Testis (tissue), 5 donors: ENCODE results near the gene IFITM2. TPM values are rescaled to one million over a fixed set of nuclear protein-coding genes. Genes with fewer than 3 reads are reported as not detected.
"Not testable (repeated sequence)": the region's sequence is repeated elsewhere in the genome, so short reads cannot be mapped to it uniquely, and the experiment has no call there.

Experiments used
- DNase-seq: peaks from one replicate; pipeline ENCODE4 v3.0.0-alpha.2; 2019
- H3K27ac ChIP-seq, 2 donors: fragments of 200-600 bp; sonication (generic); one replicate each; pipeline ENCODE4 v1.5.1; 2019
- H3K27me3 ChIP-seq: fragments of 200-600 bp; sonication (generic); one replicate; pipeline ENCODE4 v1.5.1; 2019
- H3K36me3 ChIP-seq: fragments of 200-600 bp; sonication (generic); one replicate; pipeline ENCODE4 v1.5.1; 2017; ENCODE audit warnings: low read depth; ENCODE audit errors: missing control alignments
- H3K4me1 ChIP-seq: fragments of 200-600 bp; sonication (generic); one replicate; pipeline ENCODE4 v1.5.1; 2019
- H3K4me3 ChIP-seq, 2 donors: fragments of 200-600 bp; sonication (generic); one replicate each; pipeline ENCODE4 v1.5.1; 2017 to 2019
- H3K9me3 ChIP-seq: fragments of 200-600 bp; sonication (generic); one replicate; pipeline ENCODE4 v1.5.1; 2017
- CTCF ChIP-seq, 3 experiments: fragments of 450-650 bp in 2 of 3; fragments of 200-600 bp in 1 of 3; sonication (generic) in 1 of 3; IDR thresholded peaks; one replicate each; pipeline ENCODE4 v1.5.1; 2016 to 2019; ENCODE audit warnings: antibody characterized with exemption in 3 of 3, mild to moderate bottlenecking in 2 of 3, moderate library complexity in 1 of 3
- POLR2A ChIP-seq: fragments of 450-650 bp; IDR thresholded peaks from one replicate; pipeline ENCODE4 v1.6.1; 2017; ENCODE audit warnings: antibody characterized with exemption, mild to moderate bottlenecking, moderate library complexity
- WGBS, 2 donors: methylation state at CpG; one replicate each; pipeline ENCODE4 v1.1.5; 2018; 5-methylcytosine and 5-hydroxymethylcytosine counted together
- intact Hi-C: fragments of 100-400 bp; cut with DNase I; formaldehyde crosslinking; loops from one replicate; pipeline ENCODE4 v1.15.1; 2023; ENCODE audit warnings: low total_unique reads
- long read RNA-seq, 2 donors: transcript quantifications; one replicate each; lab custom pipeline, GENCODE V29; 2026
- polyA plus RNA-seq: library from polyadenylated mRNA; stranded (reverse); fragments of 350-450 nt; fragmentation: Illumina TruSeq; extraction: RNeasy Lipid Tissue Mini Kit (QIAGEN cat#74804); gene quantifications from one replicate; pipeline ENCODE4 v1.2.3, GENCODE V29; 2014; ENCODE audit warnings: low read depth, low replicate concordance; ENCODE audit not compliant: insufficient read depth
- total RNA-seq, 2 donors: library from RNA; depleted of rRNA; stranded (reverse); fragments of >200 nt; gene quantifications; one replicate each; pipeline ENCODE4 v1.2.3, GENCODE V29; 2016

Gene IFITM2
- total RNA-seq: 100 to 1,000 TPM; 119 to 169 TPM
- 283 TPM for polyA plus RNA-seq
- long read RNA-seq, donor 1, transcript IFITM2-206 (2 exons, 892 nt): major isoform, 182 of 2,343 reads
- long read RNA-seq, donor 1, partial matches to known transcripts: 2,095 of 2,343 reads
- long read RNA-seq, donor 1, other reads (novel, unspliced or antisense): 65 of 2,343 reads
- long read RNA-seq, donor 2, transcript IFITM2-206 (2 exons, 892 nt): major isoform, 147 of 979 reads
- long read RNA-seq, donor 2, partial matches to known transcripts: 798 of 979 reads
- long read RNA-seq, donor 2, other reads (novel, unspliced or antisense): 33 of 979 reads

- TF ChIP-seq CTCF (IDR thresholded peaks at IDR 0.05): peak in 1 of 3 experiments; percentile 9
- H3K4me3 ChIP-seq: peak within 1 kb of the TSS; percentile 41 to 59
- peak; percentile 69 for DNase-seq
- H3K27me3 ChIP-seq, H3K36me3 ChIP-seq, H3K9me3 ChIP-seq, intact Hi-C loops: not testable (repeated sequence)
- H3K4me1 ChIP-seq: peaks cover 30% of the 10 kb centered on the region
- H3K27ac ChIP-seq: peak within 1 kb of the TSS; percentile 85 to 88
- WGBS, 2 donors: 14 to 31% methylated on average over 17 to 27 of the region's 28 CpGs
Observed at GRCh38 chr11:307766-308708, at the start of gene IFITM2. Gene IFITM2, plus strand, starts transcription at chr11:307816. Its CDS starts 377 bp downstream, at chr11:308193.

- 79 to 84% methylated on average over 10 of the region's 10 CpGs for WGBS, 2 donors
- Histone ChIP-seq H3K27me3 (no peaks in the 10 kb centered on the region), H3K4me1 (no peaks in the 10 kb centered on the region), H3K36me3 (no peaks in the 10 kb centered on the region), H3K9me3 (no peaks in the 10 kb centered on the region), H3K27ac (no peak overlapping the region), H3K4me3 (no peak overlapping the region)
- no peak for TF ChIP-seq POLR2A
- no peak for TF ChIP-seq CTCF (IDR thresholded peaks at IDR 0.05)
- intact Hi-C loops: no loop called here
- no peak for DNase-seq
Observed at GRCh38 chr11:259413-259812, 48.2 kb upstream of the IFITM2 start.

- intact Hi-C loops: no loop called here
- Histone ChIP-seq H3K4me1 (no peaks in the 10 kb centered on the region), H3K27ac (no peak overlapping the region), H3K36me3 (no peaks in the 10 kb centered on the region), H3K4me3 (no peak overlapping the region), H3K9me3 (no peaks in the 10 kb centered on the region), H3K27me3 (no peaks in the 10 kb centered on the region)
- 88 to 97% methylated on average over 4 of the region's 4 CpGs for WGBS, 2 donors
- TF ChIP-seq CTCF (IDR thresholded peaks at IDR 0.05) (no peak), POLR2A (no peak)
- DNase-seq: no peak
Observed at GRCh38 chr11:261624-262023, 46.0 kb upstream of the IFITM2 start.

GRCh38 chr11:266676-267439, 40.8 kb upstream of the IFITM2 start:
- 71 to 80% methylated on average over 5 of the region's 13 CpGs for WGBS, 2 donors
- no peaks in the 10 kb centered on the region for H3K27me3 ChIP-seq
- intact Hi-C loops: no loop called here
- H3K27ac ChIP-seq: no peak overlapping the region
- H3K4me1 ChIP-seq: no peaks in the 10 kb centered on the region
- no peaks in the 10 kb centered on the region for H3K9me3 ChIP-seq
- H3K36me3 ChIP-seq: no peaks in the 10 kb centered on the region
- no peak for DNase-seq
- H3K4me3 ChIP-seq: no peak overlapping the region
- TF ChIP-seq POLR2A (no peak), CTCF (IDR thresholded peaks at IDR 0.05) (no peak)
